ENCODE data around the gene AMPD1. TPM values are rescaled to one million over a fixed set of nuclear protein-coding genes. Genes with fewer than 3 reads are reported as not detected.

Gene AMPD1
- total RNA-seq, 1 experiment from 2014 or later: not detected

DNA sequence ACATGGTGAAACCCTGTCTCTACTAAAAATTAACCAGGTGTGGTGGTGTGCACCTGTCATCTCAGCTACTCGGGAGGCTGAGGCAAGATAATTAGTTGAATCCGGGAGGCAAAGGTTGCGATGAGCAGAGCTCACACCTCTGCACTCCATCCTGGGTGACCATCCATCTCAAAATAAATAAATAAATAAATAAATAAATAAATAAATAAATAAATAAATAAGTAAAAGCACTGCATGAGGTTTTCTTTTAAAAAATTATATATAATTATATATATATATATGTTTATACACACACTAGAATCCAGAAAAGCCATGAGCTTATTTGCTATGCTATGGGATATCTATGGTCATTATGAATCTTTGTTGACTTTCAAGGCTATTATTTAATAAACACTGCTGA is 2.4 kb downstream of the AMPD1 start:
- Histone ChIP-seq H3K4me3 (ENCODE audit: low read length) (no peak overlapping the region), H3K9me3 (ENCODE audit: low read length) (no peaks in the 10 kb centered on the region), H3K4me2 (ENCODE audit: low read depth, low read length, poor library complexity, severe bottlenecking) (no peak overlapping the region), H3K27me3 (ENCODE audit: low read length) (no peaks in the 10 kb centered on the region), H3K9me2 (replicated peaks; ENCODE audit: insufficient read depth, low read length) (no peaks in the 10 kb centered on the region), H3K36me3 (ENCODE audit: insufficient read depth, low read length) (no peaks in the 10 kb centered on the region), H3K79me2 (ENCODE audit: low read length) (no peaks in the 10 kb centered on the region), H3K4me1 (ENCODE audit: low read length) (peaks cover 7% of the 10 kb centered on the region), H4K20me1 (ENCODE audit: insufficient read depth, low read depth, low read length) (no peaks in the 10 kb centered on the region), H3K9ac (ENCODE audit: low read length) (no peak overlapping the region), H2AFZ (ENCODE audit: low read length) (no peak overlapping the region), H3K27ac (ENCODE audit: low read length) (no peak overlapping the region)
- DNase-seq: no peak

DNA sequence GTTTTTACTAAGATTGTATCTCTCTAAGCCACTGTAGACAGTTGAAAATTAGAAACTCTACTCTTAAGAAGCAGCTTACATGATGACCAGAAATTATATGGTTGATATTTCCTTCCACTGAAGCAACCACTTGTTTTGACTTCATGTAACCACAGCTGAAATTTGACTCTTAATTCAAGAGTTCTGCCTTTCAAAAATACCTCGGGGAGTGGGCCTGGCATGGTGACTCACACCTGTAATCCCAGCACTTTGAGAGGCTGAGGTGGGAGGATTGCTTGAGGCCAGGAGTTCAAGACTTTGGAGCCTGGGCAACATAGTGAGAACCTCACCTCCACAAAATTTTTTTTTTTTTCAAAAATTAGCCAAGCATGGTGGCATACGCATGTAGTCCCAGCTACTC is 4.3 kb downstream of the AMPD1 start:
- Histone ChIP-seq H3K9me3 (ENCODE audit: low read length) (no peaks in the 10 kb centered on the region), H3K27me3 (ENCODE audit: low read length) (no peaks in the 10 kb centered on the region)

DNA sequence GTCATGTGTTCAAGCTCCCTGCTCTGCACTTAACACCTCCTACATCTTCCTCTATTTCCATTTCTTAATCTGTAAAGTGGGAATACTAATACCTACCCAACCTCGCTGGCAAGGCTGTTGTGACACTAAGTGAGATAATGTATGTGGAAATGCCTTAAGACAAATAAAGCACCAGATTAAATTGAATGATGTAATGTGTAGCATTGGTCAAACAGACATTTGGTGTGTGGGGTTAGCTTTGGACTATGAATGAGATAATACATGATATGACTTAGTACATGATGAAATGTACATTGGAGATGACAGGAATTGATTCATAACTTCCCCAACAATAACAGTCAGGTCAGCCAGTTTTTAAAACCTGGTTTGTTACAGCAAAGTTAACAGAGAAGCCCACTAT is 5.2 kb downstream of the AMPD1 start:
- no peaks in the 10 kb centered on the region for H3K4me1 ChIP-seq (ENCODE audit: low read length)
- H3K36me3 ChIP-seq (ENCODE audit: insufficient read depth, low read length): no peaks in the 10 kb centered on the region
- no peaks in the 10 kb centered on the region for H3K9me2 ChIP-seq (replicated peaks; ENCODE audit: insufficient read depth, low read length)
- H2AFZ ChIP-seq (ENCODE audit: low read length): no peak overlapping the region
- DNase-seq: no peak
- H3K9me3 ChIP-seq (ENCODE audit: low read length): no peaks in the 10 kb centered on the region
- H3K4me3 ChIP-seq (ENCODE audit: low read length): no peak overlapping the region
- H3K9ac ChIP-seq (ENCODE audit: low read length): no peak overlapping the region
- H3K27me3 ChIP-seq (ENCODE audit: low read length): no peaks in the 10 kb centered on the region
- no peak overlapping the region for H3K27ac ChIP-seq (ENCODE audit: low read length)
- H3K79me2 ChIP-seq (ENCODE audit: low read length): no peaks in the 10 kb centered on the region
- no peak overlapping the region for H3K4me2 ChIP-seq (ENCODE audit: low read depth, low read length, poor library complexity, severe bottlenecking)
- no peaks in the 10 kb centered on the region for H4K20me1 ChIP-seq (ENCODE audit: insufficient read depth, low read depth, low read length)

More for the DNA sequence above, 4.3 kb downstream of the AMPD1 start:
- no peaks in the 10 kb centered on the region for H3K79me2 ChIP-seq (ENCODE audit: low read length)
- no peak overlapping the region for H3K9ac ChIP-seq (ENCODE audit: low read length)
- H3K4me3 ChIP-seq (ENCODE audit: low read length): no peak overlapping the region
- H3K4me1 ChIP-seq (ENCODE audit: low read length): peaks cover 7% of the 10 kb centered on the region
- no peak overlapping the region for H3K4me2 ChIP-seq (ENCODE audit: low read depth, low read length, poor library complexity, severe bottlenecking)
- H2AFZ ChIP-seq (ENCODE audit: low read length): no peak overlapping the region
- no peaks in the 10 kb centered on the region for H3K9me2 ChIP-seq (replicated peaks; ENCODE audit: insufficient read depth, low read length)
- H4K20me1 ChIP-seq (ENCODE audit: insufficient read depth, low read depth, low read length): no peaks in the 10 kb centered on the region
- no peak for DNase-seq
- no peaks in the 10 kb centered on the region for H3K36me3 ChIP-seq (ENCODE audit: insufficient read depth, low read length)
- no peak overlapping the region for H3K27ac ChIP-seq (ENCODE audit: low read length)

DNA sequence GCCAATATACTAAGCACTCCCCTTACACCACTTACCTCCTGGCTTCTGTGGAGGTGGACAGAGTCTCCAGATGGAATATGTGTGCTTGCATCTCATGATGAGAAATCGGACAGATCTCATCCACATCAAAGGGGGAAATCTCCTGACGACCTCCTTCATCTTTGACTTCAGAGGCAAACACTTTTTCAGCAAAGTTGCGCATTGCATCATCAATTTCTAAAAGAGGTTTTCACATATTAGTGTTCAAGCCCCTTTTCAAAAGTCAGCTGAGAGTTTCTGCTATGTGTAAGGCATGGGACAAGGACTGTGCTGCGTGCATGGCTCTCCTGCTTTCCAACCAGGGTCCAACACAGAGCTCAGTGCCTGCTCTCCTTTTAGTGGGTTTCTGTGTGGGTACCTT is 6.8 kb downstream of the AMPD1 start:
- Histone ChIP-seq H3K27me3 (ENCODE audit: low read length) (no peaks in the 10 kb centered on the region), H3K27ac (ENCODE audit: low read length) (no peak overlapping the region), H3K9ac (ENCODE audit: low read length) (no peak overlapping the region), H3K36me3 (ENCODE audit: insufficient read depth, low read length) (no peaks in the 10 kb centered on the region), H4K20me1 (ENCODE audit: insufficient read depth, low read depth, low read length) (no peaks in the 10 kb centered on the region), H2AFZ (ENCODE audit: low read length) (no peak overlapping the region), H3K4me2 (ENCODE audit: low read depth, low read length, poor library complexity, severe bottlenecking) (no peak overlapping the region), H3K79me2 (ENCODE audit: low read length) (no peaks in the 10 kb centered on the region), H3K9me3 (ENCODE audit: low read length) (no peaks in the 10 kb centered on the region), H3K4me3 (ENCODE audit: low read length) (no peak overlapping the region), H3K9me2 (replicated peaks; ENCODE audit: insufficient read depth, low read length) (no peaks in the 10 kb centered on the region), H3K4me1 (ENCODE audit: low read length) (no peaks in the 10 kb centered on the region)
- DNase-seq: no peak

GRCh38 chr1:114685851-114686250 is 9.5 kb downstream of the AMPD1 start:
- H3K9me3 ChIP-seq (ENCODE audit: low read length): no peaks in the 10 kb centered on the region
- H3K27me3 ChIP-seq (ENCODE audit: low read length): no peaks in the 10 kb centered on the region
- H3K9me2 ChIP-seq (replicated peaks; ENCODE audit: insufficient read depth, low read length): no peaks in the 10 kb centered on the region
- H4K20me1 ChIP-seq (ENCODE audit: insufficient read depth, low read depth, low read length): no peaks in the 10 kb centered on the region
- no peak overlapping the region for H2AFZ ChIP-seq (ENCODE audit: low read length)
- no peak for DNase-seq
- H3K4me1 ChIP-seq (ENCODE audit: low read length): no peaks in the 10 kb centered on the region
- H3K27ac ChIP-seq (ENCODE audit: low read length): no peak overlapping the region
- H3K4me2 ChIP-seq (ENCODE audit: low read depth, low read length, poor library complexity, severe bottlenecking): no peak overlapping the region
- H3K79me2 ChIP-seq (ENCODE audit: low read length): no peaks in the 10 kb centered on the region
- no peak overlapping the region for H3K9ac ChIP-seq (ENCODE audit: low read length)
- H3K4me3 ChIP-seq (ENCODE audit: low read length): no peak overlapping the region
- H3K36me3 ChIP-seq (ENCODE audit: insufficient read depth, low read length): no peaks in the 10 kb centered on the region

- H2AFZ ChIP-seq (ENCODE audit: low read length): no peak overlapping the region
- no peak overlapping the region for H3K4me2 ChIP-seq (ENCODE audit: low read depth, low read length, poor library complexity, severe bottlenecking)
- no peaks in the 10 kb centered on the region for H3K9me3 ChIP-seq (ENCODE audit: low read length)
- H3K9ac ChIP-seq (ENCODE audit: low read length): no peak overlapping the region
- no peaks in the 10 kb centered on the region for H3K4me1 ChIP-seq (ENCODE audit: low read length)
- H3K36me3 ChIP-seq (ENCODE audit: insufficient read depth, low read length): no peaks in the 10 kb centered on the region
- H3K27ac ChIP-seq (ENCODE audit: low read length): no peak overlapping the region
- no peak for DNase-seq
- H3K9me2 ChIP-seq (replicated peaks; ENCODE audit: insufficient read depth, low read length): no peaks in the 10 kb centered on the region
- H3K4me3 ChIP-seq (ENCODE audit: low read length): no peak overlapping the region
- H3K79me2 ChIP-seq (ENCODE audit: low read length): no peaks in the 10 kb centered on the region
- no peaks in the 10 kb centered on the region for H3K27me3 ChIP-seq (ENCODE audit: low read length)
- H4K20me1 ChIP-seq (ENCODE audit: insufficient read depth, low read depth, low read length): no peaks in the 10 kb centered on the region
Observed at GRCh38 chr1:114677691-114678090, 17.7 kb downstream of the AMPD1 start.

GRCh38 chr1:114676115-114676514 is 19.2 kb downstream of the AMPD1 start:
- no peaks in the 10 kb centered on the region for H3K27me3 ChIP-seq (ENCODE audit: low read length)
- H3K9me3 ChIP-seq (ENCODE audit: low read length): no peaks in the 10 kb centered on the region
- DNase-seq: no peak
- no peaks in the 10 kb centered on the region for H3K36me3 ChIP-seq (ENCODE audit: insufficient read depth, low read length)
- no peaks in the 10 kb centered on the region for H3K9me2 ChIP-seq (replicated peaks; ENCODE audit: insufficient read depth, low read length)
- no peak overlapping the region for H3K9ac ChIP-seq (ENCODE audit: low read length)
- H3K4me3 ChIP-seq (ENCODE audit: low read length): no peak overlapping the region
- H2AFZ ChIP-seq (ENCODE audit: low read length): no peak overlapping the region
- no peak overlapping the region for H3K27ac ChIP-seq (ENCODE audit: low read length)
- no peaks in the 10 kb centered on the region for H4K20me1 ChIP-seq (ENCODE audit: insufficient read depth, low read depth, low read length)
- no peak overlapping the region for H3K4me2 ChIP-seq (ENCODE audit: low read depth, low read length, poor library complexity, severe bottlenecking)
- no peaks in the 10 kb centered on the region for H3K79me2 ChIP-seq (ENCODE audit: low read length)
- H3K4me1 ChIP-seq (ENCODE audit: low read length): no peaks in the 10 kb centered on the region

DNA sequence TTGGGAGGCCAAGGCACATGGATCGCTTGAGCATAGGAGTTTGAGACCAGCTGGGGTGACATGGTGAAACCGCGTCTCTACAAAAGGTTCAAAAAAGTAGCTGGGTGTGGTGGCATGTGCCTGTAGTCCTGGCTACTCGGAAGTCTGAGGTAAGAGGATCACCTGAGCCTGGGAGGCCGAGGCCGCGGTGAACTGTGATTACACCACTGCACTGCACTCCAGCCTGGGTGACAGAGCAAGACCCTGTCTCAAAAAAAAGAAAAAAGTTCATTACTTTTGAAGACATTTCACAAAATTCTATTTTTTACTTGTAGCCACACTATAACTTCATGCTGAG is 23.4 kb downstream of the AMPD1 start:
- Histone ChIP-seq H3K79me2 (ENCODE audit: low read length) (no peaks in the 10 kb centered on the region), H3K9me2 (replicated peaks; ENCODE audit: insufficient read depth, low read length) (no peaks in the 10 kb centered on the region), H3K4me2 (ENCODE audit: low read depth, low read length, poor library complexity, severe bottlenecking) (no peak overlapping the region)

More for the DNA sequence above, 23.4 kb downstream of the AMPD1 start:
- Histone ChIP-seq H2AFZ (ENCODE audit: low read length) (no peak overlapping the region), H3K27ac (ENCODE audit: low read length) (no peak overlapping the region), H3K9ac (ENCODE audit: low read length) (no peak overlapping the region), H3K9me3 (ENCODE audit: low read length) (no peaks in the 10 kb centered on the region), H3K36me3 (ENCODE audit: insufficient read depth, low read length) (no peaks in the 10 kb centered on the region), H3K4me3 (ENCODE audit: low read length) (no peak overlapping the region), H3K4me1 (ENCODE audit: low read length) (peaks cover 13% of the 10 kb centered on the region), H4K20me1 (ENCODE audit: insufficient read depth, low read depth, low read length) (no peaks in the 10 kb centered on the region), H3K27me3 (ENCODE audit: low read length) (no peaks in the 10 kb centered on the region)
- no peak for DNase-seq

Measured in Karpas-422 (cell line).